Head of caudate nucleus (tissue), 42 donors: ENCODE measurements around the gene ITM2C.

Source experiments
- DNase-seq, 42 donors: peaks; one replicate each; pipeline versions ENCODE4 v3.0.0 to v3.0.0-alpha.2; 2020 to 2021; ENCODE audit warnings: mixed read lengths in 7 of 42
- intact Hi-C: fragments of 100-400 bp; cut with DNase I; formaldehyde crosslinking; loops from one replicate; pipeline ENCODE4 v1.15.0; 2022

The ITM2C gene

GRCh38 chr2:230847883-230848388 lies 16.8 kb upstream of the ITM2C start:
- intact Hi-C loops, result no loop called here
- DNase-seq, result peak; percentile 83 to 97 (median 91)

GRCh38 chr2:230849633-230850357 lies 14.9 kb upstream of the ITM2C start:
- peak in 4 of 42 donors; percentile 15 to 72 (median 48) for DNase-seq

GRCh38 chr2:230850358-230850658 lies 14.4 kb upstream of the ITM2C start:
- no peak for DNase-seq
- intact Hi-C loops, result no loop called here

More at GRCh38 chr2:230849633-230850357, 14.9 kb upstream of the ITM2C start:
- intact Hi-C loops, result no loop called here

GRCh38 chr2:230852113-230852512 lies 12.6 kb upstream of the ITM2C start:
- intact Hi-C loops, result no loop called here
- peak in 1 of 42 donors; percentile 24 for DNase-seq

GRCh38 chr2:230861552-230862255 lies 3.0 kb upstream of the ITM2C start:
- DNase-seq, result peak in 1 of 42 donors; percentile 40

GRCh38 chr2:230862292-230862691 lies 2.5 kb upstream of the ITM2C start:
- intact Hi-C loops, result loop anchor here (10.0 kb wide), 1 partner anchor 193 kb away; the partner anchor contains the start of gene PSMD1

More at GRCh38 chr2:230861552-230862255, 3.0 kb upstream of the ITM2C start:
- intact Hi-C loops, result loop anchor here (10.0 kb wide), 1 partner anchor 193 kb away; the partner anchor contains the start of gene PSMD1

GRCh38 chr2:230863031-230863430 lies 1.7 kb upstream of the ITM2C start:
- DNase-seq, result peak in 3 of 42 donors; percentile 27 to 39 (median 36)
- intact Hi-C loops, result loop anchor here (10.0 kb wide), 1 partner anchor 192 kb away; the partner anchor contains the start of gene PSMD1

More at GRCh38 chr2:230862292-230862691, 2.5 kb upstream of the ITM2C start:
- peak in 3 of 42 donors; percentile 6 to 31 (median 13) for DNase-seq

GRCh38 chr2:230863442-230864121 lies 1.2 kb upstream of the ITM2C start:
- peak in 2 of 42 donors; percentile 20 to 35 for DNase-seq
- intact Hi-C loops, result loop anchor here (10.0 kb wide), 1 partner anchor 191 kb away; the partner anchor contains the start of gene PSMD1

GRCh38 chr2:230864122-230864604 lies 579 bp upstream of the ITM2C start:
- peak in 1 of 42 donors; percentile 34 for DNase-seq
- intact Hi-C loops, result loop anchor here (10.0 kb wide), 1 partner anchor 191 kb away; the partner anchor contains the start of gene PSMD1

- DNase-seq, result peak in 4 of 42 donors; percentile 11 to 44 (median 37)
- intact Hi-C loops, result loop anchor here (10.0 kb wide), 1 partner anchor 189 kb away; the partner anchor contains the start of gene PSMD1
Observed at GRCh38 chr2:230865307-230865765, 594 bp downstream of the ITM2C start.

GRCh38 chr2:230865766-230866755 lies 1.3 kb downstream of the ITM2C start:
- intact Hi-C loops, result loop anchor here (10.0 kb wide), 1 partner anchor 189 kb away; the partner anchor contains the start of gene PSMD1
- peak in 37 of 42 donors; percentile 46 to 83 (median 67) for DNase-seq

GRCh38 chr2:230866756-230867523 lies 2.2 kb downstream of the ITM2C start:
- DNase-seq, result peak; percentile 50 to 90 (median 76)
- intact Hi-C loops, result loop anchor here (10.0 kb wide), 1 partner anchor 188 kb away; the partner anchor contains the start of gene PSMD1

GRCh38 chr2:230868161-230868946 lies 3.6 kb downstream of the ITM2C start:
- intact Hi-C loops, result loop anchor here (10.0 kb wide), 1 partner anchor 186 kb away; the partner anchor contains the start of gene PSMD1
- peak in 5 of 42 donors; percentile 17 to 38 (median 34) for DNase-seq

GRCh38 chr2:230868947-230869913 lies 4.5 kb downstream of the ITM2C start:
- peak in 5 of 42 donors; percentile 16 to 51 (median 33) for DNase-seq
- intact Hi-C loops, result loop anchor here (10.0 kb wide), 1 partner anchor 186 kb away; the partner anchor contains the start of gene PSMD1
